ENCODE results near the gene PF4V1.

DNA sequence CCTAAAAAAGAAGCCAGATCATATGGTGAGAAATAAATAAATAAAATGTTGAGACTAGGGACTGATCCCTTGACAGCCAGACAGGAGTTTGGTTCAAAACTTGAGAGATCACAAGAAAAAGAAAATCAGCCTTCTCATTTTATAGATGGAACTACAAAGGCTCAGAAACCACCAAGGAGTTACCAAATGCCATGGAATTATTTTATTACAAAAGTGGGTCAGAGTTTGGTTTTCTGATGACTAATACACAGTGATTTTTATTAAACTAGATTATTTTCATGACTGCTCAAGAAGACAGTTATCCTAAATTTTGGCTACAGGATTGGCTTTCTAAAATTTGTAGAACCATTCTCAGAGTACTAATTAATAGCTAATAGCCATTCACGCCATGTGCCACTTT is 22.3 kb downstream of the PF4V1 start:
- no peak for TF ChIP-seq SUZ12 (IDR thresholded peaks at IDR 0.05; ENCODE audit: extremely low read depth, insufficient read depth, insufficient read length)
- TF ChIP-seq ZNF274 (IDR thresholded peaks at IDR 0.05; ENCODE audit: low read depth, low read length) = no peak

All from NT2/D1 (cell line).